Endothelial cell of umbilical vein (primary cell): Measurements from ENCODE around the gene EVA1A. TPM values are rescaled to one million over a fixed set of nuclear protein-coding genes. Genes with fewer than 3 reads are reported as not detected.

ENCODE experiments used
- BruUV-seq: library from RNA; stranded (reverse); fragments of 400-500 nt; replicated peaks from 2 replicates; lab custom pipeline; 2021; lab: Mats Ljungman, UMichigan
- CTCF ChIA-PET: fragments of 300-600, 350-600 bp; sonication (Branson Sonifier 250); formaldehyde crosslinking; loops from one replicate; lab custom pipeline; 2021; ENCODE audit warnings: antibody characterized with exemption, inconsistent platforms; lab: Charles Lee
- POLR2A ChIA-PET: fragments of 300-600, 350-600 bp; sonication (Branson Sonifier 250); formaldehyde crosslinking; loops from one replicate; lab custom pipeline; 2021; ENCODE audit warnings: antibody characterized with exemption, inconsistent platforms; lab: Charles Lee
- DNase-seq: peaks from one replicate; pipeline ENCODE4 v3.0.0-alpha.2; 2011; ENCODE audit warnings: low read depth, low spot score
- FAIRE-seq: peaks from 2 replicates; lab custom pipeline; 2011; peaks lifted over from hg19 to GRCh38; lab: Jason Lieb, UNC
- H2AFZ ChIP-seq: 2 replicates; pipeline ENCODE4 v1.6.0; 2012; ENCODE audit warnings: low read depth, low read length, control low read depth, inconsistent platforms
- H3K27ac ChIP-seq: 2 replicates; pipeline ENCODE4 v1.5.1; 2011; ENCODE audit warnings: low read depth, mild to moderate bottlenecking, control low read depth, low read length, moderate library complexity; ENCODE audit not compliant: insufficient read depth
- H3K27me3 ChIP-seq, 2 experiments: 2 replicates each; pipeline versions ENCODE4 v1.6.0 to v1.6.1; 2011; ENCODE audit warnings: low read length in 2 of 2, mixed read lengths in 1 of 2; ENCODE audit not compliant: control insufficient read depth in 2 of 2, insufficient read depth in 2 of 2
- H3K36me3 ChIP-seq, 2 experiments: 2 replicates in 1 of 2; 3 replicates in 1 of 2; pipeline ENCODE4 v1.5.1; 2011; ENCODE audit warnings: low read length in 2 of 2, mild to moderate bottlenecking in 1 of 2, moderate library complexity in 1 of 2; ENCODE audit not compliant: control insufficient read depth in 2 of 2, insufficient read depth in 2 of 2; ENCODE audit errors: extremely low read depth in 1 of 2
- H3K4me1 ChIP-seq: 3 replicates; pipeline ENCODE4 v1.5.1; 2011; ENCODE audit warnings: mild to moderate bottlenecking, low read length; ENCODE audit not compliant: control insufficient read depth, insufficient read depth; ENCODE audit errors: extremely low read depth
- H3K4me2 ChIP-seq: 2 replicates; pipeline ENCODE4 v1.6.1; 2011; ENCODE audit warnings: low read length, control low read depth, mixed read lengths; ENCODE audit not compliant: insufficient read depth
- H3K4me3 ChIP-seq, 3 experiments: fragments of 200-600 bp in 1 of 3; sonication (generic), shearing (Covaris generic) in 1 of 3; replicated peaks in 1 of 3; 2 replicates each; pipeline ENCODE4 v1.5.1; 2011 to 2016; ENCODE audit warnings: control low read depth in 3 of 3, low read length in 3 of 3, mild to moderate bottlenecking in 2 of 3, inconsistent platforms in 1 of 3, low read depth in 1 of 3, moderate library complexity in 1 of 3; ENCODE audit not compliant: insufficient read depth in 1 of 3
- H3K79me2 ChIP-seq: 2 replicates; pipeline ENCODE4 v1.6.0; 2012; ENCODE audit warnings: low read length, inconsistent platforms; ENCODE audit not compliant: control insufficient read depth, insufficient read depth
- H3K9ac ChIP-seq: replicated peaks from 2 replicates; pipeline ENCODE3; 2011; ENCODE audit warnings: low read length, control low read depth; ENCODE audit not compliant: insufficient read depth; ENCODE audit errors: extremely low read depth
- H3K9me1 ChIP-seq: replicated peaks from 3 replicates; pipeline ENCODE4 v1.6.0; 2011; ENCODE audit warnings: mild to moderate bottlenecking, low read length; ENCODE audit not compliant: control insufficient read depth, insufficient read depth; ENCODE audit errors: extremely low read depth
- H3K9me3 ChIP-seq: replicated peaks from 2 replicates; pipeline ENCODE4 v1.5.1; 2012; ENCODE audit warnings: low read length, inconsistent platforms; ENCODE audit not compliant: control insufficient read depth, insufficient read depth
- H4K20me1 ChIP-seq: replicated peaks from 2 replicates; pipeline ENCODE3; 2011; ENCODE audit warnings: mild to moderate bottlenecking, low read length; ENCODE audit not compliant: control insufficient read depth, insufficient read depth; ENCODE audit errors: extremely low read depth
- EZH2 ChIP-seq: IDR thresholded peaks from 2 replicates; pipeline ENCODE4 v1.6.1; 2012; ENCODE audit warnings: borderline replicate concordance, low read depth, mild to moderate bottlenecking, moderate library complexity, low read length, inconsistent platforms; ENCODE audit not compliant: severe bottlenecking
- FOS ChIP-seq: IDR thresholded peaks from 2 replicates; pipeline ENCODE4 v1.6.1; 2011; ENCODE audit warnings: mild to moderate bottlenecking, low read length, moderate library complexity, borderline replicate concordance; ENCODE audit not compliant: insufficient read depth
- GATA2 ChIP-seq: IDR thresholded peaks from 2 replicates; pipeline ENCODE4 v1.7.0; 2011; ENCODE audit warnings: low read depth, mild to moderate bottlenecking, moderate library complexity, mixed read lengths, low read length; ENCODE audit not compliant: insufficient read length, insufficient read depth
- JUN ChIP-seq: IDR thresholded peaks from 2 replicates; pipeline ENCODE4 v1.6.1; 2011; ENCODE audit warnings: borderline replicate concordance, low read depth; ENCODE audit not compliant: insufficient read length, insufficient read depth
- MAX ChIP-seq: IDR thresholded peaks from 2 replicates; pipeline ENCODE4 v1.6.1; 2011; ENCODE audit not compliant: insufficient read depth, insufficient read length
- MYC ChIP-seq: IDR thresholded peaks from one replicate; pipeline ENCODE4 v1.6.1; 2011; ENCODE audit warnings: mild to moderate bottlenecking, low read depth, low read length
- POLR2A ChIP-seq: IDR thresholded peaks from 2 replicates; pipeline ENCODE4 v1.6.1; 2012; ENCODE audit warnings: low read depth, mild to moderate bottlenecking, control low read depth, low read length
- POLR2AphosphoS5 ChIP-seq: IDR thresholded peaks from 2 replicates; pipeline ENCODE4 v1.6.1; 2012; ENCODE audit warnings: low read depth, mild to moderate bottlenecking, control low read depth, low read length, moderate library complexity; ENCODE audit not compliant: insufficient read depth
- dilution Hi-C: fragments of 300-500 bp; cut with MboI; formaldehyde crosslinking; loops from one replicate; pipeline ENCODE4 v1.15.0; 2019; ENCODE audit warnings: low sequenced_read_pairs; ENCODE audit not compliant: extremely low pct_ligation_motif_present
- intact Hi-C: fragments of 100-400 bp; cut with micrococcal nuclease; formaldehyde crosslinking; loops from one replicate; pipeline ENCODE4 v1.10.0; 2022
- polyA plus RNA-seq, 4 experiments: library from polyadenylated mRNA; depleted of rRNA in 3 of 4; stranded (reverse) in 3 of 4; unstranded in 1 of 4; fragments of >200 nt; gene quantifications; 2 replicates each; pipeline versions ENCODE4 v1.2.1 to v1.2.3, GENCODE V29; 2011 to 2012; ENCODE audit warnings: missing spikeins in 1 of 4
- total RNA-seq: library from RNA; stranded (reverse); gene quantifications from 2 replicates; pipeline ENCODE4 v1.2.3, GENCODE V29; 2021
- TF ChIP-seq, protein P1 (sequence below), 2 donors: IDR thresholded peaks; 1 replicate in 1 of 2; 2 replicates in 1 of 2; pipeline ENCODE4 v1.5.1; 2011; ENCODE audit warnings: low read length in 2 of 2, mild to moderate bottlenecking in 2 of 2, moderate library complexity in 2 of 2, control low read depth in 1 of 2, inconsistent platforms in 1 of 2, low read depth in 1 of 2; ENCODE audit not compliant: insufficient read depth in 1 of 2; ENCODE audit errors: extremely low read depth in 1 of 2

The EVA1A gene
- total and polyA plus RNA-seq, 2 donors (not counting 3 experiments of a cell fraction or from before 2014, with no cell fraction given) = 52.6 to 66.5 TPM

DNA sequence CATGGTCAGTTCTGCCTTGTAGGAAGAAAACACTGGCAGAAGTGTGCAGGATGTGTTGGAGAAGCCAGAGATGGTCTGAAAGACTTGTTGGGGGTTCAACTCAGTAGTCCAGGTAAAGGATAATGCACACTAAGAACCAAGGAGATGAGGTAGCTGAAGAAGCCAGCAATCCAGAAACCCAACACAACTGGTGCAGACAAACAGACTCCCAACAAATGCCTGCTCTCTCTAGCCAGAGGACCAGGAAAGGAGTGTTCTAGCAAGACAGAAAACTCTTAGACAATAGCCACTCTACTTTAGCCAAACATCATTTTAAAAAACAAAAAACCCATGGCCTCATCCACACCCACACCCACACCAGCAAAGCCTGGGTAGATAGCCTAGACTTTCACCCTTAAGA lies 33.9 kb downstream of the EVA1A start:
- intact Hi-C loops (no loop called here), dilution Hi-C loops (no loop called here)
- no peaks in the 10 kb centered on the region for H3K9me3 ChIP-seq
- TF ChIP-seq JUN (no peak), EZH2 (no peak), GATA2 (no peak), FOS (no peak), POLR2A (no peak), POLR2AphosphoS5 (no peak), MYC (no peak), MAX (no peak)
- TF ChIP-seq, protein P1, sequence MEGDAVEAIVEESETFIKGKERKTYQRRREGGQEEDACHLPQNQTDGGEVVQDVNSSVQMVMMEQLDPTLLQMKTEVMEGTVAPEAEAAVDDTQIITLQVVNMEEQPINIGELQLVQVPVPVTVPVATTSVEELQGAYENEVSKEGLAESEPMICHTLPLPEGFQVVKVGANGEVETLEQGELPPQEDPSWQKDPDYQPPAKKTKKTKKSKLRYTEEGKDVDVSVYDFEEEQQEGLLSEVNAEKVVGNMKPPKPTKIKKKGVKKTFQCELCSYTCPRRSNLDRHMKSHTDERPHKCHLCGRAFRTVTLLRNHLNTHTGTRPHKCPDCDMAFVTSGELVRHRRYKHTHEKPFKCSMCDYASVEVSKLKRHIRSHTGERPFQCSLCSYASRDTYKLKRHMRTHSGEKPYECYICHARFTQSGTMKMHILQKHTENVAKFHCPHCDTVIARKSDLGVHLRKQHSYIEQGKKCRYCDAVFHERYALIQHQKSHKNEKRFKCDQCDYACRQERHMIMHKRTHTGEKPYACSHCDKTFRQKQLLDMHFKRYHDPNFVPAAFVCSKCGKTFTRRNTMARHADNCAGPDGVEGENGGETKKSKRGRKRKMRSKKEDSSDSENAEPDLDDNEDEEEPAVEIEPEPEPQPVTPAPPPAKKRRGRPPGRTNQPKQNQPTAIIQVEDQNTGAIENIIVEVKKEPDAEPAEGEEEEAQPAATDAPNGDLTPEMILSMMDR (IDR thresholded peaks at IDR 0.05; ENCODE audit: extremely low read depth in 1 of 2, insufficient read depth in 1 of 2, low read depth in 1 of 2, low read length in 2 of 2) = no peak
- peaks cover 7% of the 10 kb centered on the region for H3K4me1 ChIP-seq
- no TSS peak for BruUV-seq
- H3K27me3 ChIP-seq = no peaks in the 10 kb centered on the region
- ChIA-PET CTCF (interaction anchor here (0.9 kb wide), 3 partner anchors 23 to 82 kb away, joined by 3 to 4 read pairs (median 3); no protein-coding TSS in a partner anchor), POLR2A (no interaction called here)
- FAIRE-seq = no peak
- no peak overlapping the region for H2AFZ ChIP-seq
- H3K36me3 ChIP-seq = peaks cover 0 to 2% of the 10 kb centered on the region in 2 experiments
- DNase-seq = no peak
- H3K4me3 ChIP-seq = no peak overlapping the region
- peaks cover 4% of the 10 kb centered on the region for H4K20me1 ChIP-seq
- no peak overlapping the region for H3K9ac ChIP-seq
- H3K4me2 ChIP-seq = no peak overlapping the region
- peaks cover 47% of the 10 kb centered on the region for H3K79me2 ChIP-seq
- no peaks in the 10 kb centered on the region for H3K9me1 ChIP-seq
- no peak overlapping the region for H3K27ac ChIP-seq
